ENCODE results near the gene FAF1.
"Not testable (repeated sequence)": the region's sequence is repeated elsewhere in the genome, so short reads cannot be mapped to it uniquely, and the experiment has no call there.

The FAF1 gene

GRCh38 chr1:50564417-50564816 is 395.6 kb downstream of the FAF1 start:
- H3K9ac ChIP-seq (ENCODE audit: low read depth, low read length) = no peak overlapping the region
- H3K9me3 ChIP-seq (replicated peaks; ENCODE audit: low read length) = no peaks in the 10 kb centered on the region
- H3K4me2 ChIP-seq (ENCODE audit: low read length) = no peak overlapping the region
- H3K4me1 ChIP-seq (ENCODE audit: control insufficient read depth, insufficient read depth, low read length) = no peaks in the 10 kb centered on the region
- H3K27me3 ChIP-seq (ENCODE audit: control insufficient read depth, insufficient read depth, low read length) = no peaks in the 10 kb centered on the region
- H3K36me3 ChIP-seq (ENCODE audit: insufficient read depth, low read length) = peaks cover 7% of the 10 kb centered on the region
- no peak overlapping the region for H3K4me3 ChIP-seq (ENCODE audit: low read length)

- Histone ChIP-seq H3K4me1 (ENCODE audit: control insufficient read depth, insufficient read depth, low read length) (no peaks in the 10 kb centered on the region), H3K4me3 (ENCODE audit: low read length) (no peak overlapping the region), H3K4me2 (ENCODE audit: low read length) (no peak overlapping the region), H3K27me3 (ENCODE audit: control insufficient read depth, insufficient read depth, low read length) (no peaks in the 10 kb centered on the region), H3K9ac (ENCODE audit: low read depth, low read length) (no peak overlapping the region), H3K36me3 (ENCODE audit: insufficient read depth, low read length) (peaks cover 7% of the 10 kb centered on the region), H3K9me3 (replicated peaks; ENCODE audit: low read length) (no peaks in the 10 kb centered on the region)
Measured at GRCh38 chr1:50562106-50562505, 398.0 kb downstream of the FAF1 start.

GRCh38 chr1:50559421-50559820 is 400.6 kb downstream of the FAF1 start:
- Histone ChIP-seq H3K9ac (ENCODE audit: low read depth, low read length) (no peak overlapping the region), H3K27me3 (ENCODE audit: control insufficient read depth, insufficient read depth, low read length) (no peaks in the 10 kb centered on the region), H3K9me3 (replicated peaks; ENCODE audit: low read length) (no peaks in the 10 kb centered on the region), H3K36me3 (ENCODE audit: insufficient read depth, low read length) (peaks cover 5% of the 10 kb centered on the region), H3K4me3 (ENCODE audit: low read length) (no peak overlapping the region), H3K4me1 (ENCODE audit: control insufficient read depth, insufficient read depth, low read length) (no peaks in the 10 kb centered on the region), H3K4me2 (ENCODE audit: low read length) (no peak overlapping the region)

DNA sequence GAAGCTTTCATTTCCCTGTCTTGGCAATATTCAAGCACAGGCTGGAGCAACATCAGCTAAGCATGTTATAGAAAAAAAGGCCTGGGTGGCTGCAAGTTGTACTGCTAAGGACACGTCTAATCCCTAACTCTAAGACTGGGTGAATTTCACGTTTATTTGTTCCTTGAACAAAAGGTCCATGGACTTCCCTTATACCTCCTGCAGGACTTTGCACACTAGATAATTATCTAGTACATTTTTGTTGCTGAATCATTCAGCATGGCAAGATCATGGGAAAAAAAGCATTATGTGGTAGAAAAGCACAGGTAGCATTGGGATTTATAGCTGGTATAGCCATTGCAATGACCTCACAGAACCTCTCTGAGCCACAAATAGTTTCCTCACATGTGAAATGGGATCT is 406.1 kb downstream of the FAF1 start:
- Histone ChIP-seq H3K27me3 (ENCODE audit: control insufficient read depth, insufficient read depth, low read length) (no peaks in the 10 kb centered on the region), H3K36me3 (ENCODE audit: insufficient read depth, low read length) (no peaks in the 10 kb centered on the region), H3K4me1 (ENCODE audit: control insufficient read depth, insufficient read depth, low read length) (no peaks in the 10 kb centered on the region), H3K9ac (ENCODE audit: low read depth, low read length) (no peak overlapping the region), H3K4me3 (ENCODE audit: low read length) (no peak overlapping the region), H3K4me2 (ENCODE audit: low read length) (no peak overlapping the region), H3K9me3 (replicated peaks; ENCODE audit: low read length) (no peaks in the 10 kb centered on the region)

DNA sequence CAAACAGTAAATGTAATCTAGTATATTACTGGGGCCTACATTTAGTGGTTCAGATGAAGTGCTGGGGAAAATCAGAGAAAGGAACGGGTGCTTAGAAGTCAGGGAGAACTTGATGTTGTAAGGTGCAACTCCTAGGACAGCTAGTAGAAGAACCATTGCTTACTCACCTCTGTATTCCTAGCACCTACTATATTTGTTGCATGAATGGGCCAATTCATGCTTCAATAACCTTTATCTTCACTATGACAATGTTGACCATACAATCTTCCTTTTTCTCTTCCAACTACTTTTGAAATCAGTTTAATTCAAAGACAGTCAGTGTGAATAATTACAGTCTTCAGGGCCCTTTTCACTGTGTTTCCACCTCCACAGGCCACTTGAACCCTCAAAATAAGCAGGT is 411.8 kb downstream of the FAF1 start:
- Histone ChIP-seq H3K27me3 (ENCODE audit: control insufficient read depth, insufficient read depth, low read length) (no peaks in the 10 kb centered on the region), H3K36me3 (ENCODE audit: insufficient read depth, low read length) (no peaks in the 10 kb centered on the region), H3K4me3 (ENCODE audit: low read length) (no peak overlapping the region), H3K9ac (ENCODE audit: low read depth, low read length) (no peak overlapping the region), H3K9me3 (replicated peaks; ENCODE audit: low read length) (no peaks in the 10 kb centered on the region), H3K4me2 (ENCODE audit: low read length) (no peak overlapping the region), H3K4me1 (ENCODE audit: control insufficient read depth, insufficient read depth, low read length) (no peaks in the 10 kb centered on the region)

- H3K9me3 ChIP-seq (replicated peaks; ENCODE audit: low read length) = no peaks in the 10 kb centered on the region
- H3K4me2 ChIP-seq (ENCODE audit: low read length) = no peak overlapping the region
- H3K9ac ChIP-seq (ENCODE audit: low read depth, low read length) = no peak overlapping the region
- H3K4me1 ChIP-seq (ENCODE audit: control insufficient read depth, insufficient read depth, low read length) = no peaks in the 10 kb centered on the region
- no peak overlapping the region for H3K4me3 ChIP-seq (ENCODE audit: low read length)
- no peaks in the 10 kb centered on the region for H3K36me3 ChIP-seq (ENCODE audit: insufficient read depth, low read length)
- no peaks in the 10 kb centered on the region for H3K27me3 ChIP-seq (ENCODE audit: control insufficient read depth, insufficient read depth, low read length)
Measured at GRCh38 chr1:50542362-50542761, 417.7 kb downstream of the FAF1 start.

DNA sequence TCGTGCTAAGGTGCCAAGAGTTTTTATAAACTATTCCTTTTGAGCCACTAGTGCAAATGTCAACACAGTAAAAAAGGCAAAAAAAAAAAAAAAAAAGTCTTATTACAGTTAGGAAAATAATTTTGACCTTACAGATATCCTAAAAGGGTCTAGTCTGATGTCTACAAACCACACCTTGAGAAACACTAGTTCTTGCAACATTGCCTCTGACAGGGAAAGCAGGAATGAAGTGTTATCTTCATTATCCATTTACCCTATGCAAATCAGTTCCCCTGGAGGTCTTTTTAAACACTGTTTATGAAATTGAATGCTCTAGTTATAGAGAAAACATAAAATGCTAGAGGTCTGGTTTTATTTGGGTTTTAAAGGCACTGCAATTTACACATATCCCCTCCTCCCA is 421.6 kb downstream of the FAF1 start:
- no peaks in the 10 kb centered on the region for H3K27me3 ChIP-seq (ENCODE audit: control insufficient read depth, insufficient read depth, low read length)
- no peaks in the 10 kb centered on the region for H3K36me3 ChIP-seq (ENCODE audit: insufficient read depth, low read length)
- no peaks in the 10 kb centered on the region for H3K9me3 ChIP-seq (replicated peaks; ENCODE audit: low read length)
- no peak overlapping the region for H3K4me3 ChIP-seq (ENCODE audit: low read length)
- no peak overlapping the region for H3K9ac ChIP-seq (ENCODE audit: low read depth, low read length)
- H3K4me1 ChIP-seq (ENCODE audit: control insufficient read depth, insufficient read depth, low read length) = no peaks in the 10 kb centered on the region
- H3K4me2 ChIP-seq (ENCODE audit: low read length) = no peak overlapping the region

DNA sequence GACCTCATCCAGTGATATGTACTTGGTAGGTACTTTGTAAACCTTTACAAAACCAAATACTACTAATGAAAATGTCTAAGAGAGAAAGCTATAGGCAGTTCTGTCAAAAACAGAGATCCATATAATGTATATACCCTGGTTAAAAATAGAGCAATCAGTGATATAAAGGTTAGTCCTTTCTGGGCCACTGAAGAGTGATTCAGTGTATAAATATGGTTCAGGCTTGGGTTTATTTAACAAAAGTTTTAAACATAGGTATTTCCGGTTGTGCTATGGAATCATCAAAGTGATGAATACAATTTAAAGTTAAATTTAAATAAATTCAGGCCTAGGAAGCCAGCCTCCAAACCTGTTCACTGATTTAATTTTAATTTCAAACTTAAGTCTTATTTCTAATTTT is 428.5 kb downstream of the FAF1 start:
- H3K36me3 ChIP-seq (ENCODE audit: insufficient read depth, low read length) = no peaks in the 10 kb centered on the region
- H3K27me3 ChIP-seq (ENCODE audit: control insufficient read depth, insufficient read depth, low read length) = no peaks in the 10 kb centered on the region
- H3K4me1 ChIP-seq (ENCODE audit: control insufficient read depth, insufficient read depth, low read length) = no peaks in the 10 kb centered on the region
- no peak overlapping the region for H3K4me2 ChIP-seq (ENCODE audit: low read length)
- no peaks in the 10 kb centered on the region for H3K9me3 ChIP-seq (replicated peaks; ENCODE audit: low read length)
- no peak overlapping the region for H3K4me3 ChIP-seq (ENCODE audit: low read length)
- no peak overlapping the region for H3K9ac ChIP-seq (ENCODE audit: low read depth, low read length)

DNA sequence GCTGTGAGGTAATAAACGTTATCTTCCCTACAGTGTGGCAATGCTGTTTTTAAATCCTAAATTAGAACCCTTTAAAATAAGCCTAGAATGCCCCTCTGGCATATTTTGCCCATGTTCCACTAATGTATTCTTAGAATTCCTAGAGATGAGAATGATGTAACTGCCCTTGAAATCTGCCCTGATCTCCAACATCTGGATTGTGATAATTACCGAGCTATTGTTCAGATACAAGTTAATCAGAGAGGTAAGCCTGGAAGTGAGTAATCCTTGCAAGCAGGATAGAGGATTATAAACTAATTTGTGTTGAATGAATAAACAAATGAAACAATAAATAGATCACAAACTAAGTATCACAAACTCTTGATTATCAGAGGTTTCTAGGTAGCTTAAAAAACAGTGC is 429.0 kb downstream of the FAF1 start:
- Histone ChIP-seq H3K36me3 (ENCODE audit: insufficient read depth, low read length) (no peaks in the 10 kb centered on the region), H3K9me3 (replicated peaks; ENCODE audit: low read length) (no peaks in the 10 kb centered on the region), H3K4me3 (ENCODE audit: low read length) (no peak overlapping the region), H3K4me1 (ENCODE audit: control insufficient read depth, insufficient read depth, low read length) (no peaks in the 10 kb centered on the region), H3K4me2 (ENCODE audit: low read length) (no peak overlapping the region), H3K9ac (ENCODE audit: low read depth, low read length) (no peak overlapping the region), H3K27me3 (ENCODE audit: control insufficient read depth, insufficient read depth, low read length) (no peaks in the 10 kb centered on the region)

DNA sequence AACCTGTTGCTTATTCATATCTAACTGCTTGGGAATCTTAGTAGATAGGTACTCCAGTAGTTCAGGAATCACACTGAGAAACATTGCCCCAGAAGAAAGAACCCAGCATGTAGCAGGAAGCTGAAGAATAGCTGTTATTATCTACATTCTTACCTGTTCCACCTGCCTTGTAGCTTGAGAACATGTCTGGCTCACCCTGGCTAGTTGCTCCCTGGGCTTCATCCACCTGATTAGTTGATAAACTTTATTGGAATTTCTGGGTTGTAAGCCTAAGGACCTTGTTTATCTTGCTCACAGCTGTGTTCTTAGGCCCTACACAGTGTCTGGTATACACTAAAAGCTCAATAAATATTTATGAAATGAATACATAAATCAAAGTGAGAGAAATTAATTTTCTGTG is 430.6 kb downstream of the FAF1 start:
- H3K27me3 ChIP-seq (ENCODE audit: control insufficient read depth, insufficient read depth, low read length) = no peaks in the 10 kb centered on the region
- H3K36me3 ChIP-seq (ENCODE audit: insufficient read depth, low read length) = no peaks in the 10 kb centered on the region
- no peak overlapping the region for H3K9ac ChIP-seq (ENCODE audit: low read depth, low read length)
- H3K9me3 ChIP-seq (replicated peaks; ENCODE audit: low read length) = no peaks in the 10 kb centered on the region
- no peak overlapping the region for H3K4me3 ChIP-seq (ENCODE audit: low read length)
- no peaks in the 10 kb centered on the region for H3K4me1 ChIP-seq (ENCODE audit: control insufficient read depth, insufficient read depth, low read length)
- no peak overlapping the region for H3K4me2 ChIP-seq (ENCODE audit: low read length)

DNA sequence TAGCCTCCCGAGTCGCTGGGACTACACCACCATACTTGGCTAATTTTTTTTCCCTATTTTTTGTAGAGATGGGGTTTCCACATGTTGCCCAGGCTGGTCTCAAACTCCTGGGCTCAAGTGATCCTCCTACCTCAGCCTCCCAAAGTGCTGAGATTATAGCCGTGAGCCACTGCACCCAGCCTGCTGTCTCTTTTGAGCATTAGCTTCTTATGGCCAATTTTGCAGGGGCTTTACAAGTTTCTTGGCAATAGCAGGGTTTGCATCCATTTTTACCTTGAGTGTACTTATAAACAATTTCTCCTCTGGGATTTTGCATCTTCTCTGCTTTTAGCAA is 432.1 kb downstream of the FAF1 start:
- not testable (repeated sequence) for H3K9ac ChIP-seq (ENCODE audit: low read depth, low read length); H3K4me1 ChIP-seq (ENCODE audit: control insufficient read depth, insufficient read depth, low read length); H3K27me3 ChIP-seq (ENCODE audit: control insufficient read depth, insufficient read depth, low read length); H3K4me3 ChIP-seq (ENCODE audit: low read length); H3K9me3 ChIP-seq (replicated peaks; ENCODE audit: low read length); H3K36me3 ChIP-seq (ENCODE audit: insufficient read depth, low read length); H3K4me2 ChIP-seq (ENCODE audit: low read length)

GRCh38 chr1:50527249-50527986 is 432.6 kb downstream of the FAF1 start:
- Histone ChIP-seq H3K4me3 (ENCODE audit: low read length) (no peak overlapping the region), H3K9ac (ENCODE audit: low read depth, low read length) (no peak overlapping the region), H3K27me3 (ENCODE audit: control insufficient read depth, insufficient read depth, low read length) (no peaks in the 10 kb centered on the region), H3K4me2 (ENCODE audit: low read length) (no peak overlapping the region), H3K4me1 (ENCODE audit: control insufficient read depth, insufficient read depth, low read length) (no peaks in the 10 kb centered on the region), H3K36me3 (ENCODE audit: insufficient read depth, low read length) (no peaks in the 10 kb centered on the region), H3K9me3 (replicated peaks; ENCODE audit: low read length) (no peaks in the 10 kb centered on the region)
